NCI-H1436 treated with DMSO at 0.1 percent for 48 hours (cell line): ENCODE data around the gene HMGN1.

Source experiments
- DNase-seq: peaks from one replicate; lab custom pipeline; 2025; lab: John Stamatoyannopoulos, UW

HMGN1 gene

DNA sequence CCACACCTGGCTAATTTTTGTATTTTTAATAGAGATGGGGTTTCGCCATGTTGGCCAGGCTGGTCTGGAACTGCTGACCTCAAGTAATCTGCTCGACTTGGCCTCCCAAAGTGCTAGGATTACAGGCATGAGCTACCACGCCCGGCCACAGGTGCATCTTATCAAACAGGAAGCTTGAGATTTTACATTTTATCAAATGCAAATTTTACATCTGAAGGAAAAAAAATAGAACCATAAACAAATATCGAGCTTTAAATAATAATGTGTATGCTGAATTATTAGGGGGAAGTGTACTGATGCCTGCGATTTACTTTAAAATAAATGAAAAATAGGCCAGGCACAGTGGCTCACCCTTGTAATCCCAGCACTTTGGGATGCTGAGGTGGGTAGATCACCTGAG lies 18.9 kb downstream of the HMGN1 start:
- DNase-seq = no peak

DNA sequence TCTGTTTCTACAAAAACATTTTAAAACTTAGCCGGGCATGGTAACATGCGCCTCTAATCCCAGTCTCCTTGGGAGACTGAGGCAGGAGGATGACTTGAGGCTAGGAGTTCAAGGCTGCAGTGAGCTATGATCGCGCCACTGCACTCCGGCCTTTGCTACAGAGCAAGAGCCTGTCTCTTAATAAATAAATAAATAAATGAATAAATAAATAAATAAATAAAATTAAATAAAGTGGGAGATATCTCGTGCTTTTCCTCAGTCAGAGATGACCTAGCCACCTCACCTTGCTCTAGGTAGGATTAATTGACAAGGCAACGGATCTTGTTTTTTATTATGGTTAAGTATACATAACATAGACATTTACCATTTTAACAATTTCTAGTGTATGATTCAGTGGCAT lies 21.2 kb downstream of the HMGN1 start:
- DNase-seq = no peak

DNA sequence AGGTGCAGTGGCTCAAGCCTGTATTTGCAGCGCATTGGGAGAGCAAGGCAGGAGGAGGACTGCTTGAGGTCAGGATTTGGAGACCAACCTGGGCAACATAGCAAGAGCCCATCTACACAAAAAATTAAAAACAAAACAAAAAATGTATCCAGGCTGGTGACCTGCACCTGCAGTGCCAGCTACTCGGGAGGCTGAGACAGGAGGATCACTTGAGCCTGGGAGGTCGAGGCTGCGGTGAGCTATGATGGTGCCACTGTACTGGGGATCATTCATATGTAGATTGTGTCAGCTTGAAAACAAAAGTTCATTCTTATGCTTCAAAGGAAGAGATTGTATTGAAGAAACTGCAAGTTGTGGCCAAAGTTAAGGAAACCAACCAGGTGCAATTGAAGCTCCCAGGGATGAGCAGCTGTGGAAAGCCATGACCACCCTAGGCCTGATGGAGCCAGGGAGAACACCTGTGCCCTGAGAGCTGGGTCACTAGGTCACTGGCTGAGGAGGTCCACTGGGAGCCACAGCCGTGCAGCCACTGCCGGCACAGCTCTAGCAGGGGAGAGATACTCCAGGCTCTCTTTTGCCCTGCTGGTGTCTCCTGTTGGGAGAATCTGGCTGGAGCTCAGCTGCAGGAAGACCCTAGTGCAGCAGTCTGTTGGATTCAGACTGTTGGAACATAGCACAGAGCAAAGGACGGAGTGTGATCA lies 22.1 kb downstream of the HMGN1 start:
- DNase-seq = no peak

DNA sequence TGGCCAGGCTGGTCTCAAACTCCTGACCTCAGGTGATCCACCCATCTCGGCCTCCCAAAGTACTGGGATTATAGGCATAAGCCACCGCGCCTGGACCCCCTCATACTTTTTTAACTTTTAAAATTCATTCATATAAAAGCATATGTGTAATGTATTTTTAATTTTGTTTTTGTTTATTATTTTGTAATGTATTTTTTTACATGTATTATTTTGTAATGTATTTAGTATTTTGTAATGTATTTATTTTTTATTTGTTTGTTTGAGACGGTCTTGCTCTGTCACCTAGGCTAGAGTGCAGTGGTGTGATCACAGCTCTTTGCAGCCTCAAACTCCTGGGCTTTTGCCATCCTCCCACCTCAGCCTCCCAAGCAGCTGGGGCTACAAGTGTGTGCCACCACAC lies 23.4 kb downstream of the HMGN1 start:
- no peak for DNase-seq

DNA sequence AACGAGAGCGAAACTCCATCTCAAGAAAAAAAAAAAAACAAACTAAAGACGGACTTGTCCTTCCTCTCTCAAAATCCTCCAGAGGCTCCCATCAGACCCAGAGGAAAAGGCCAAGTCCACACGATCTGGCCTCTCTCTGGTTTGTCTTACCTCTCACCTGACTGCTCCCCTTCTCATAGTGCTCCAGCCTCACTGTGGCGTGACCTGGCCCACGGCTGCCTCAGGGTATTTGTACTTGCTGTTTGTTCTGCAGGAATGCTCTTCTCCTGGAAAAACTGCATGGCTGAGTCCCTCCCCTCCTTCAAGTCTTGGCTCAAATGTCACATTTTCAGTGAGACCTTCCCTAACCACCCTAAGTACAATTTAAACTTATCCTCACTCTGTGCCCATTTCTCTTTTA lies 27.5 kb downstream of the HMGN1 start:
- DNase-seq = no peak

DNA sequence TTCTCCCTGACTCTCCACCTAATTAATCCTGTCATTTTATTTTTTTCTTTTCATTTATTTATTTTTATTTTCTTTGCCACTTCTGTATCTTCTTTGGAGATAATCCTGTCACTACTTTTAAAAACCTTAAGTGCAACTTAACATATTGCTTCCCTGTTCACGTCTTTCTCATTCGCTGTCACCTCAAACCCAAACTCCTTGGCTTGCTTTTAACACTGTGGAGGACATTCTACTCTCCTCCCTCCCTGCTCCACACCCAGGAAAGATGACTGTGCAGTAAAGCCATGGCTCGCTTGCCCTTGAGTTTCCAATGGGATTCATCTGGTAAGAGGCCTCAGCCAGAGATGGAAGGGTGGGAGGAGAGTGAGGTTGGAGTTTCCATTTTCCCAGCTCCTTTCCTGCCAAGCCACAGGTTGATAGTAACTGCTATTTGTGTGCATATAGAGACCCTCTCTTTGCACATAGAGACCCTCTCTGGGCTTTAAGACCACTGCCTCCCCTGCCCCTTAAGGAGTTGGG lies 29.0 kb downstream of the HMGN1 start:
- no peak for DNase-seq

DNA sequence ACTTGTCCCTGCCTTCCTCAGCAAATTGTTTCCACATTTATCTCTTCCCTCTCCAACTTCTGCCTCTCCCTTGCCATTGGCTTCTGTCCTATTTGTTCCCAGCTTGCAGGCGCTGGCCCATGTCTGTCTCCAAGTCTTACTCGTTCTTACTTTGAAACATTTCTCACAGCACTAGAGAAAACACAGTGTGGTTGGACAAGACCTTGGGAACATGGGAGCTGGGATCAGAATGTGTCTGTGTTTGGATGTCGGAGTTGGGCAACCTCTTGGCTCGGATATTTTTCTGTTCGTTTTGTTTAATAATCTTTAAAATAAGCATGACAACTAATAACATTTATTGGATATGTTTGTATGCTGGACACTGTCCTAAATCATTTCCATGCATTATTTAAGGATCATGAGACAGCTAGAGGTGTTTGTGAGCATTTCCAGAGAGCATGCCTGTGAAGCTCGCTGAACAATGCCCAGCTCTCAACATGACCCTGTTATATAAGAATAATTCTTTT lies 29.6 kb downstream of the HMGN1 start:
- no peak for DNase-seq

DNA sequence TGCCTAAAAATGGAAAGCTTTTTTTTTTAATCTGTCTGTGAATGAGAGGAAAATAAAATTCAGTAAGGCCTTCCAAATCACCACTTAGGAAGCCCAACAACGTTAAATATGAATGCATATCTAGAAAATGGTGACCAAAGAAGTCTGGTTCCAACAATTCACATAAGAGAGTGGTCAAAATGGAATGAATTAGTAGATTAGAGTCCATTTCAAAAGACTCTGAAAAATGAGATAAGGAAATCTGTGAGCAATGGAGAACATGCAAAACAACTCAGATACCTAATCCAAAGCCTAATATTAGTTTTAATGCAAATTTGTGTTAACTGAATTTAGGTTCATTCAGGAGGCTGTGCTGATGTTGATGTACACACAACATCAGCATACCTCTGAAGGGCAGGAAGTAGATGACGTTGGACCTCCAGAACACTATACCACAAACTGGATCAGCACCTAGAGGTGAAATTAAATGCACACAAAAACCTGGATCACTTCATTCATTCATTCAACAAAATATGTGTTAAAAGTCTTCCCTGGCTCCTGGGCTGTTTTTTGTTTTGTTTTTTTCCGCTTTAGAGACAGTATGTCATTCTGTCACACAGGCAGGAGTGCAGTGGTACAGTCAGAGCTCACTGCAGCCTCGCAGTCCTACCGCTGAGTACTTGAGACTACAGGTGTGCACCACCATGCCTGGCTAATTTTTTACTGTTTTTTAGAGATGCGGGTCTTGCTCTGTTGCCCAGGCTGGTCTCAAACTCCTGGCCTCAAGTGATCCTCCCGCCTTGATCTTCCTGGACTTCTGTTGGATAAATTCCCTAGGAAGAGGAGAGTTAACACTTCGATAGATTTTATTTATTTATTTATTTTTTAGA lies 30.6 kb downstream of the HMGN1 start:
- DNase-seq = no peak

DNA sequence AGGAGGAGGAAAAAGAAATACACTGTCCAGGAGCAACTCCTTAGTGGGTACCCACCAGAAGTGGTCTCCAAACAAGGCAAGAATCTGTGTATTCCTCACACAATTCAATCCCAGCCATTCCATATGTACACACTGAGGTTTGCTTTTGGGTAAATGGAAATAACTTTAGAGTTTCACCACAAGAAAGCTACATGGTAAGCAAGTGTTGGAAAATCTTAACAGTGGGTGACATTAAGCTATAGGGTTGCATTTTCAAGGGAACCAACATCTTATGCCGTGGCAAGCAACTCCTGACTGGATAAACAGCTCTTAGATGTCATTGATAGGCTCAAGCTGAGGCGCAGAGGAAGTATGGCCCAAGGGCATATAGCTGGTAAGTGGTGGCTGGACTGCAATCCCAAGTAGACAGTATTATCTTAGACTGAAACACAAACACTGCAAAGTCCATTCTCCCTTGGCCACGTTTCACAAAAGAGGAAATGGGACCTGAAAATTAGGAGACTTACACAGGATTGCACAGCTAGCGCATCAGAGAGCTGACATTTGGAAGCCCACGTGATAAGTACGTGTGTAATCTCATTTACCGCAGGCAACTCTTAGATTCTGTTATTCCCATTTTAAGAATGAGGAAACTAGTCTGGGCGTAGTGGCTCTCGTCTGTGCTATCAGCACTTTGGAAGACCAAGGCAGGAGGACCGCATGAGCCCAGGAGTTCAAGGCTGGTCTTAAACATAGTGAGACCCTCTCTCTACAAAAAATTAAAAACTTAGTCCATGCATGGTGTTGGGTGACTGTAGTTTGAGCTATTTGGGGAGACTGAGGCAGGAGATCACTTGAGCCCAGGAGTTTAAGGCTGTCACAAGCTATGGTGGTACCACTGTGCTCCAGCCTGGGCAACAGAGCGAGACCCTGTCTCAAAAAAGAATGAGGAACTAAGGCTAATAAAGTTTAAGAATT lies 31.5 kb downstream of the HMGN1 start:
- DNase-seq = no peak

DNA sequence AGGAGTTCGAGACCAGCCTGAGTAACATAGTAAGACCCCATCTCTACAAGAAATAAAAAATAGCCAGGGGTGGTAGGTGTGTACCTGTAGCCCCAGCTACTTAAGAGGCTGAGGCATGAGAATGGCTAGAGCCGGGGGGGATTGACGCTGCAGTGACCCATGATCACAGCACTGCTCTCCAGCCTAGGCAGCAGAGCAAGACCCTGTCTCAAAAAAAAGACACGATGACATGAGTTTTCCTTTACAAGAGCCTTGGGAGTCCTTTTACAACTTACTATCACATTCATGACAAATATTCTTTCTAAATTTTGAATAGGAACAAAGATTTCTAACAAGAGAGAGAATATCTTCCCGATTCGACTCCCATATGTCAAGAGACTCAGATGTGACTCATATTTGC lies 32.2 kb downstream of the HMGN1 start:
- DNase-seq = no peak

DNA sequence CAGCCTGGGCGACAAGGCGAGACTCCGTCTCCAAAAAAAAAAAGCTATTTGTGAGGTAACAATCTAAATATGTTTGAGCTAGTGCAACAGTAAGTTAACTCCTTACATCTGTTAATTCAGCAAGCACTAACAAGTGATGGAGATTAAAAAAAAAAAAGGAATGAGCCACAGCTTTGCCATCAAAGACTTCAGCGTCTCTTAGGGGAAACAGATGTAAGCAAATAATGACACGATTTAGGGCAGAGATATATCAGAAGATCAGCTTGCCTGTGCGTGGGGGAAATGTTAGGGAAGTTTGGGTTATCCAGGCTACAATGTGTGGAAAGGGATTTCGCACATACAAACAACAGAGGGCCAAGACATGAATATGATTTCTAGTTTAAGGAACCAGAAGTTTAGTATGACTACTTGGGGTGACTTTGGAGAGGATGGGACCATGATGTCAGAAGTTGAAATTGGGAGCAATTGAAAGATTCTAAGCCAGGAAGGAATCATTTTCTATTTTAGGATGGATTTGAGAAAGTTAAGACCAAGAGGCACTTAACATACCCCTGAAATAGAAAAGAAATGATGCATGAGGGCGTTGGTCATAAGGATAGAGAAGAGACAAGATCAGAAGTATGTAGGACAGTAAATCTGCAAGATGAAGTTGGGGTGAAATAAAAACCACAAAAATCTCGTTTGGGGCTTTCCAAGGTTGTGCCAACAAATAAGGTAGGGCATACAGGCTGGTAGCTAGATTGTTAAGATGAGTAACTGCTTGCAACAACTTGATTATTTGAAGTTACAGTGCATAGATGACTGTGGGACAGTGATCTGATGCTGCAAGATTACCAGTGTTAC lies 33.1 kb downstream of the HMGN1 start:
- DNase-seq = no peak

DNA sequence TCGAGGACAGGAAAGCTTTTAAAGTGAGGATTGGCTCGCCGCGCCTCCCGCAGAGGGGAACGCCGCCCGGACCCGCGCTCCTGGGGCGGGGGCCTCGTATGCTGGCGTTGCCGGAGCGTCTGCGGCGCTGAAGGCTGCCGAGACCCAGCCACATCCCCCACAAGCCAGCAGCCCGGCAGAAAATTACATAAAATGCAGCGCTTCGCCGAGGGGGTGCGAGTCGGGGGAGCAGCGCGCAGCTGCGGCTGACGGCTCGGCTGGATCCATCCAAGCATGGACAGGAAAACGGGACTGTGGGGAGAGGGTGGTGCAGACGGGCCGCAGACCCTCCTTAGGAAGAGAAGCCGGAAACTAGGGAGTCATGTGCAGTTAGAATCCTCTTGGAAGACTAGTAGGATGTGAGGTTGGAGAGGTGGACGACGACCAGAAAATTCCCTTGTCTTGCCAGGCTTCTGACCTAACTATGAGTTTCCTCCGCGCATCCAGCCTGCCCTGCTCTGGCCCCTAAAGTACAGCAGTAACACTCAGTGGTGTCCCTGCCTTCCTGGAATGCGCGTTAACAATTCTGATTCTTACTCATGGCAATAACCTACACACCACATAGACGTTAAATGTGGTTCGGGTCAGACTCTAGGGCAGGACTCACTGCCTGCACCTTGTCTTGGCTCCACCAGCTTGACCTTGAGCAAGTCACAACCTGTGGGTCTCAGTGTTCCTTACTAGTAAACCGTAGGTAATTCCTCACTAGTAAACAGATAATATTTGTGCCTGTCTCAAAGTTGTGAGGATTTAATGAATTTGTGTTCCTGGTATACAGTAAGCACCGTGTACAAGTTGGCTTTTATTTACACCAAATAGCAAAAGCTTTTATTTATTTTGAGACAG lies 34.5 kb downstream of the HMGN1 start:
- no peak for DNase-seq

DNA sequence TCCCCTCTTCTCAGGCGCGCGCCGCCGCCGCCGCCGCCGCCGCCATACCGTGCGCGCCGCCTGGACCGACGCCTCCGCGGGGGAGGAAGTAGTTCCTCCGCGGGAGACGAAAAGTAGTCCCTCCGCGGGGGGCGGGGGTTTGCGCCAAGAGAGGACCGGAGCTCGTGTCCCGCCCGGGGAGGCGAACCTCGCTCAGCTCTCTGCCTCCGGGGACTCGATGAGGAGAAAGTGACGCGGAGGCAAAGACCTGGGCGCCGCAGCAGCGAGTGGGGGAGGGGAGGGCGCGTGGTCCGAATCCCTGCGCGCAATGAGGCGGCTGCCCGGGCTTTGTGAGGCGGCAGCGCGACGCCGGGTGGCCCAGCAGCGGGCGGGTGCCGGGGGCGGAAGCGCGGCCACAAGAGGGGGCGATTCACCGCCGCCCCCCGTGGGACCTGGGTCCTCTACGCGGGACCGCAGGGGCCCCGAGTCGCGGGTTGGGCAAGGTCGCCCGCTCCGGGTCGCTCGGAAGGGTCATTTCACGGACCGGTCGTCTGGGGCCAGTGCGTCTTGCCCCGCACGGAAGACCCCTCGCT lies 35.2 kb downstream of the HMGN1 start, which contains the start of gene BRWD1:
Gene BRWD1 (minus strand): TSS at position 62 of the 572 bp plus-strand sequence. CDS start 141 bp downstream, outside the sequence.
- DNase-seq = no peak

DNA sequence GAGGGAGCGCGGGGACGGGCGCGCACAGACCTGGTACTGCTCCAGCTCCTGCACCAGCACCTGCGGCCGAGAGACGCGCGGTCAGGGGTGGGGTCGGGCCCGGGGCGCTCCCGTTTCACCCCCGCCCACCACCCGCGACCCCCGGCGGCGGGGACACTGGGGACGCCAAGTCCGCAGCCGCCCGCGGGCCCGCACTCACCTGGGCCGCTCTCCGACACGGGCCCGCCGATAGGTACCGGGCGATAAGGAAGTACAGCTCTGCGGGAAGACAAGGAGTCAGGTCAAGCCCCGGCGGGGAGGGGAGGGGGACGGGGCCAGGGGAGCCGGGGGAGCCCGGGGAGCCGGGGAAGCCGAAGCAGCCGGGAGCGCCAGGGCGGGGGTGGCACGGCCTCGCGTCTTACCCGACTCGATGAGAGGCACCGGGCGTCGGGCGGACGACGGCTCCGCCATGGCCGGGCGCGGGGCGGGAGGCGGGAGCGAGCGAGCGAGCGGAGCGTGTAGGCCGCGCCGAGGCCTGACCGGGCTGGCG lies 35.8 kb downstream of the HMGN1 start:
- no peak for DNase-seq

DNA sequence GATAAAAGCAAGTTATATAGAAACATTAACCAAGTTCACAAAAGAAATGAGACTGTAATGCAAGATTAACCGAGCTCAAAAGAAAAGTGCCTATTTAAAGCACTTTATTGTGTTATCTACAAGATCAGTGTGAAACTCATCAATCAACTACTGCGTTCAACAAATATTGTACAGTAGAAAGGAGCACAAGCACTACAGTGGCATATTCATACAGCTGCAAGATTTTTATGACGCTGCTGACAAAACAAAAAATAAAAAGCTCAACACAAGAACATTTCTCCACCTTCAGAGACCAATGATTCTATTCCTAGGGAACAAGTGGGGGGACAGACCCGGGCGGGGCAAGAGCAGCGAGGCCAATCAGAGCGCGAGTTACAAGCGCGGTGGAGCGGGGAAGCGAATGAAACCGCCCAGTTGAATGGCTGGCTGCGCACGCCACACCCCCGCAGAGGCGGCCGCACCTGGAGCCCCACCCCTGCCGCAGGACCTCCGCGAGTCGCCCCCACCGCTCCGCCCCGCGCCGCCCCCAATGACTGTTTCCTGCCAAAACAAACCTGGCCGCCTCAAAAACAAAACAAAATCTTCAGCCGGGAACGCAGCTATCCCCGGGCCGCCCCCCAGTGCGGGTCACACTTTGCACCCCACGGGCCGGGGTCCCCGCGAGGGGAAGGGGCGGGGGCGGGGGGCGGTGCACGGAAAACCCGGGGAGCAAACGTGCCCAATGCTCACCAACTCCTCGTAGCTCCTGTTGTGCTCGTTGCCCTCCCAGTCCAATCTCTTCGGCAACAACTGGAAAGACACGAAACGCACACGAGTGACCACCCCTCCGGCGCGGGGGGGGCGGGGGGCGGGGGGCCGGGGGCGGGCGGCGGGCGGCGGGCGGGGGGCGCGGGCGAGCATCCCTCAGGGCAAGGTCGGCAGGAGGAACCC lies 36.5 kb downstream of the HMGN1 start:
- DNase-seq = peak; percentile 86

DNA sequence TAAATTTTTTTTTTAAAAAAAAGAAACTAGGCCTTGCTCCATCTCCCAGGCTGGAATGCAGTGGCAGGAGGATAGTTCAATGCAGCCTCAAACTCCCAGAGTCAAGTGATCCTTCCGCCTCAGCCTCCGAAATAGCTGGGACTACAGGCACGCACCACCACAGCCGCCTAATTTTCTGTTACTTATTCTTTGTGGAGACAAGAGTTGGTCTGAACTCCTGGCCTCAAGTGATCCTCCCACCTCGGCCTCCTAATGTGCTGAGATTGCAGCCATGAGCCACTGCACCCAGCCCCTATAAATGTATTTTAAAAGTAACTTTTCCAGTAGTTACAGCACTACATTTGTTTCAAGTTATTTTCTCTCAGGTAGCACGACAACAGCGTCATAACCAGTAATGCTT lies 37.7 kb downstream of the HMGN1 start:
- no peak for DNase-seq

DNA sequence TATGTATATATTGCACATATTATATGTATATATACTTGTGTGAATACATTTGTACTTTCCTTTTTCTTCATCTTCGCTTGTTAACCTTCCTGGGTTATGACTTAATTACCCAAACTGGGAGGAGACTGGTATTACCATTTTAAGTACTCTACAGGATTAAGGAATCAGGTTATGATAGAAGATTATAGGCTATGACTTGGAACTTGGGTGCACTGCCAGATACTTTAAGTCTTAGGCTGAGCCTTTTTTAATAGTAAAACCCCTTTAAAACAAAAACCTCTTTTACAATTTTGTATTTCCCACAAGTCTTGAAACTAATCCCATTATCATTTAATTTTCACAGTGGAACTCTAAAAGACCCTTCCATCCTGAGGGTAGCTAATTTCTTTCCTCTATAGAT lies 41.4 kb downstream of the HMGN1 start:
- DNase-seq = no peak

DNA sequence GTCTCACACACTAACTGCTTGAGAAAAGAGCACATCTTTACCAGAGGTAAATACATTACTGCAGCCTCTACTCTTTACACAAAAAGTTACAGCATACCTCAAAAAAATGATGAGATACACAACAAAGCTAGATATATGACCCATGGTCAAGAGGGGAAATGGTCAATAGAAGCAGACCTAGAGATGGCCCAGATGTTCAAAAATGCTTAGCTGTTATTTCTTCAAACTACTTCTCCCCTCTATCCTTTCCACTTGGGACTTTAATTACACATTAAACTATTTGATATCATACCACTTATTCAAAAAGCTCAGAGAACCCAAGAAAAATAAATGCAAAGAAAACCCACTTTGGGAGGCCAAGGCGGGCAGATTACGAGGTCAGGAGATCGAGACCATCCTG lies 48.3 kb downstream of the HMGN1 start:
- no peak for DNase-seq
